Upper lobe of left lung (tissue), 4 donors: ENCODE results near the gene ERC1.

ENCODE experiments used
- EP300 ChIP-seq, 4 donors: sonication (generic); formaldehyde crosslinking; IDR thresholded peaks; one replicate each; pipeline ENCODE4 v1.5.1; 2017; ENCODE audit warnings: antibody characterized with exemption in 4 of 4, control low read depth in 2 of 4
- TF ChIP-seq, protein P1 (sequence below), 6 experiments: fragments of 450-650 bp in 4 of 6; fragments of 200-600 bp in 2 of 6; sonication (generic) in 2 of 6; IDR thresholded peaks; one replicate each; pipeline ENCODE4 v1.5.1; 2016 to 2019; ENCODE audit warnings: antibody characterized with exemption in 6 of 6

DNA sequence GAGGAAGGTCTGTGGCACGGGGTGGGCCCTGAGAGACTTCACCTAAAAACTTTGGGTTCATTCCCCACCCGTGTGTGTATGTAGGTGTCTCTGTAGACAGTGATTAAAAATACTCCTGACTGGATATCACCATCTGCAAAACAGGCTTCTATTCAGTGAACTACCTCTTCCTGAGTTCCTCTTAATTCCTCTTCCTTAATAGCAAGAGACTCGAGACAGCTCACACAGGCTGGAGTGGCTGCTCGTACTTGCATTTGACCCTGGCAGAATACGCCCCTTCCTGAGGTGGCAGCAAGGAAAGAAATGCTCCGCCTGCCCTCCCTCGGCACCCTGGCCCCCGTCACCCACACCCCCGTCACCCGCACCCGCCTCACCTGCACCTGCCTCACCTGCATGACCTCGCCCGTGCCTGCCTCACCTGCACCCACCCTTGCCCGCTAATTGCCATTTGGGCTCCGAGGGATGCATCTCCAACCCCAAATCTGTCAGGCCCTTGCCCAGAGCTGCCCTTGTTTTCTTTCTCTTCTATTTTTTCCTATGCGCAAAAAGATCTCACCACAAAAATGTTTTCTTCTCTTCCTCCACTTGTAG is 513.4 kb downstream of the ERC1 start:
- TF ChIP-seq, protein P1, sequence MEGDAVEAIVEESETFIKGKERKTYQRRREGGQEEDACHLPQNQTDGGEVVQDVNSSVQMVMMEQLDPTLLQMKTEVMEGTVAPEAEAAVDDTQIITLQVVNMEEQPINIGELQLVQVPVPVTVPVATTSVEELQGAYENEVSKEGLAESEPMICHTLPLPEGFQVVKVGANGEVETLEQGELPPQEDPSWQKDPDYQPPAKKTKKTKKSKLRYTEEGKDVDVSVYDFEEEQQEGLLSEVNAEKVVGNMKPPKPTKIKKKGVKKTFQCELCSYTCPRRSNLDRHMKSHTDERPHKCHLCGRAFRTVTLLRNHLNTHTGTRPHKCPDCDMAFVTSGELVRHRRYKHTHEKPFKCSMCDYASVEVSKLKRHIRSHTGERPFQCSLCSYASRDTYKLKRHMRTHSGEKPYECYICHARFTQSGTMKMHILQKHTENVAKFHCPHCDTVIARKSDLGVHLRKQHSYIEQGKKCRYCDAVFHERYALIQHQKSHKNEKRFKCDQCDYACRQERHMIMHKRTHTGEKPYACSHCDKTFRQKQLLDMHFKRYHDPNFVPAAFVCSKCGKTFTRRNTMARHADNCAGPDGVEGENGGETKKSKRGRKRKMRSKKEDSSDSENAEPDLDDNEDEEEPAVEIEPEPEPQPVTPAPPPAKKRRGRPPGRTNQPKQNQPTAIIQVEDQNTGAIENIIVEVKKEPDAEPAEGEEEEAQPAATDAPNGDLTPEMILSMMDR (IDR thresholded peaks at IDR 0.05): no peak
- TF ChIP-seq EP300 (IDR thresholded peaks at IDR 0.05): no peak
